Measurements from ENCODE around the gene PRKG2. TPM values are rescaled to one million over a fixed set of nuclear protein-coding genes. Genes with fewer than 3 reads are reported as not detected.
A peak's percentile ranks its signal among the peaks of the same experiment; 100 is the strongest.

PRKG2 gene
- polyA plus RNA-seq (2012; ENCODE audit: missing spikeins) = 0.25 TPM

- DNase-seq (ENCODE audit: insufficient read length) = peak; percentile 10
- no peak for TF ChIP-seq POLR2AphosphoS5 (IDR thresholded peaks at IDR 0.05; ENCODE audit: low read depth, low read length)
- TF ChIP-seq TAF1 (IDR thresholded peaks at IDR 0.05; ENCODE audit: borderline replicate concordance, low read depth, low read length) = no peak
- FAIRE-seq = no peak
Observed at GRCh38 chr4:81214881-81215868, at the start of gene PRKG2. Gene PRKG2 (minus strand): TSS chr4:81215222. CDS start chr4:81205047, 10,175 bp downstream.

- DNase-seq (ENCODE audit: insufficient read length) (no peak), FAIRE-seq (no peak)
- TF ChIP-seq POLR2AphosphoS5 (IDR thresholded peaks at IDR 0.05; ENCODE audit: low read depth, low read length) (no peak), POLR2A (IDR thresholded peaks at IDR 0.05; ENCODE audit: low read depth, low read length) (no peak), TAF1 (IDR thresholded peaks at IDR 0.05; ENCODE audit: borderline replicate concordance, low read depth, low read length) (no peak)
Observed at GRCh38 chr4:81260443-81261101, 45.5 kb upstream of the PRKG2 start.

- TF ChIP-seq TAF1 (IDR thresholded peaks at IDR 0.05; ENCODE audit: borderline replicate concordance, low read depth, low read length) (no peak), POLR2AphosphoS5 (IDR thresholded peaks at IDR 0.05; ENCODE audit: low read depth, low read length) (no peak), POLR2A (IDR thresholded peaks at IDR 0.05; ENCODE audit: low read depth, low read length) (no peak)
- no peak for DNase-seq (ENCODE audit: insufficient read length)
- no peak for FAIRE-seq
Observed at GRCh38 chr4:81258841-81259550, 44.0 kb upstream of the PRKG2 start.

GRCh38 chr4:81257816-81258215, 42.8 kb upstream of the PRKG2 start:
- TF ChIP-seq POLR2AphosphoS5 (IDR thresholded peaks at IDR 0.05; ENCODE audit: low read depth, low read length) (no peak), TAF1 (IDR thresholded peaks at IDR 0.05; ENCODE audit: borderline replicate concordance, low read depth, low read length) (no peak), POLR2A (IDR thresholded peaks at IDR 0.05; ENCODE audit: low read depth, low read length) (no peak)
- DNase-seq (ENCODE audit: insufficient read length) = no peak
- no peak for FAIRE-seq

- FAIRE-seq = no peak
- no peak for TF ChIP-seq POLR2AphosphoS5 (IDR thresholded peaks at IDR 0.05; ENCODE audit: low read depth, low read length)
- no peak for TF ChIP-seq POLR2A (IDR thresholded peaks at IDR 0.05; ENCODE audit: low read depth, low read length)
- TF ChIP-seq TAF1 (IDR thresholded peaks at IDR 0.05; ENCODE audit: borderline replicate concordance, low read depth, low read length) = no peak
- DNase-seq (ENCODE audit: insufficient read length) = no peak
Observed at GRCh38 chr4:81257021-81257420, 42.0 kb upstream of the PRKG2 start.

GRCh38 chr4:81256059-81256970, 41.3 kb upstream of the PRKG2 start:
- TF ChIP-seq POLR2A (IDR thresholded peaks at IDR 0.05; ENCODE audit: low read depth, low read length) (no peak), POLR2AphosphoS5 (IDR thresholded peaks at IDR 0.05; ENCODE audit: low read depth, low read length) (no peak), TAF1 (IDR thresholded peaks at IDR 0.05; ENCODE audit: borderline replicate concordance, low read depth, low read length) (no peak)
- no peak for DNase-seq (ENCODE audit: insufficient read length)
- FAIRE-seq = no peak

GRCh38 chr4:81255524-81255923, 40.5 kb upstream of the PRKG2 start:
- DNase-seq (ENCODE audit: insufficient read length) = no peak
- no peak for FAIRE-seq
- TF ChIP-seq POLR2AphosphoS5 (IDR thresholded peaks at IDR 0.05; ENCODE audit: low read depth, low read length) (no peak), POLR2A (IDR thresholded peaks at IDR 0.05; ENCODE audit: low read depth, low read length) (no peak), TAF1 (IDR thresholded peaks at IDR 0.05; ENCODE audit: borderline replicate concordance, low read depth, low read length) (no peak)

GRCh38 chr4:81250430-81250829, 35.4 kb upstream of the PRKG2 start:
- TF ChIP-seq POLR2A (IDR thresholded peaks at IDR 0.05; ENCODE audit: low read depth, low read length) = no peak
- no peak for TF ChIP-seq POLR2AphosphoS5 (IDR thresholded peaks at IDR 0.05; ENCODE audit: low read depth, low read length)

GRCh38 chr4:81245218-81246009, 30.4 kb upstream of the PRKG2 start:
- DNase-seq (ENCODE audit: insufficient read length) = no peak
- TF ChIP-seq POLR2A (IDR thresholded peaks at IDR 0.05; ENCODE audit: low read depth, low read length) = no peak
- no peak for TF ChIP-seq POLR2AphosphoS5 (IDR thresholded peaks at IDR 0.05; ENCODE audit: low read depth, low read length)
- TF ChIP-seq TAF1 (IDR thresholded peaks at IDR 0.05; ENCODE audit: borderline replicate concordance, low read depth, low read length) = no peak
- FAIRE-seq = no peak

More at GRCh38 chr4:81250430-81250829, 35.4 kb upstream of the PRKG2 start:
- FAIRE-seq (no peak), DNase-seq (ENCODE audit: insufficient read length) (no peak)

GRCh38 chr4:81237791-81238190, 22.8 kb upstream of the PRKG2 start:
- no peak for FAIRE-seq
- no peak for DNase-seq (ENCODE audit: insufficient read length)

More at GRCh38 chr4:81237791-81238190, 22.8 kb upstream of the PRKG2 start:
- no peak for TF ChIP-seq POLR2A (IDR thresholded peaks at IDR 0.05; ENCODE audit: low read depth, low read length)
- TF ChIP-seq TAF1 (IDR thresholded peaks at IDR 0.05; ENCODE audit: borderline replicate concordance, low read depth, low read length) = no peak
- no peak for TF ChIP-seq POLR2AphosphoS5 (IDR thresholded peaks at IDR 0.05; ENCODE audit: low read depth, low read length)

Measured in GM12892 (cell line).